RWPE1 (cell line): ENCODE measurements around the gene OVOL2.
"Not testable (repeated sequence)": the region's sequence is repeated elsewhere in the genome, so short reads cannot be mapped to it uniquely, and the experiment has no call there.

Experiments
- CTCF ChIA-PET: fragments of 350-600 bp; sonication (Branson Sonifier 250); formaldehyde crosslinking; extraction: SDS; loops from one replicate; lab custom pipeline; 2021; lab: Yijun Ruan, JAX
- POLR2A ChIA-PET: fragments of 400-600 bp; formaldehyde crosslinking; extraction: SDS; loops from one replicate; lab custom pipeline; 2020; ENCODE audit warnings: antibody characterized with exemption; ENCODE audit not compliant: low non-redundant PET; lab: Yijun Ruan, JAX
- DNase-seq: peaks from one replicate; pipeline ENCODE4 v3.0.0; 2012; ENCODE audit warnings: low spot score
- H3K27ac ChIP-seq: fragments of 450-650 bp; 2 replicates; pipeline ENCODE4 v1.5.1; 2017
- CTCF ChIP-seq: fragments of 450-650 bp; conservative IDR thresholded peaks from 2 replicates; pipeline ENCODE4 v1.5.1; 2017; ENCODE audit warnings: low read depth, mild to moderate bottlenecking

The OVOL2 gene

DNA sequence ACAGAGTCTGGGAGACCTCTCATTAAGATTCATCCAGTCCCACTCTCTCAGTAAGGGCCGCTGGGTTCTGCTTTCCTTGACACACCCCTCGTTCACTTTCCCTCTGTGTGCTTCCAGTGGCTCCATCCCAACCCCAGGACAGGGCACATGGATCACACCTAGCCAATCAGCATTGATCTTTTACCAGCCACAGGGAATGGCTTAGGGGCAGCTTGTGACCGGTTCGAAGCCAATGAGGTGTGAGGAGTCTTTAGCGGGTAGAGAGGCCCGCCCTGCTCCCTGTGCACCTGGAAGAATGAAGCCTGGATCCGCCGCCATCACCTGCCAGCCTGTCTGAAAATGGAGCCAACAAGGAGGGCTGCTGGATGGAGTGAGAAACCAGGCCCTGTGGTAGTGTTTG is 35.2 kb upstream of the OVOL2 start:
- POLR2A ChIA-PET = no interaction called here
- no peak for DNase-seq
- no peak overlapping the region for H3K27ac ChIP-seq
- TF ChIP-seq CTCF = no peak
- CTCF ChIA-PET = no interaction called here

GRCh38 chr20:18091623-18092022 is 33.9 kb upstream of the OVOL2 start:
- DNase-seq = no peak
- ChIA-PET POLR2A (no interaction called here), CTCF (interaction anchor here (0.7 to 1.4 kb wide), 2 partner anchors 17 to 19 kb away, joined by 3 to 5 read pairs; no protein-coding TSS in a partner anchor)
- no peak for TF ChIP-seq CTCF
- no peak overlapping the region for H3K27ac ChIP-seq

DNA sequence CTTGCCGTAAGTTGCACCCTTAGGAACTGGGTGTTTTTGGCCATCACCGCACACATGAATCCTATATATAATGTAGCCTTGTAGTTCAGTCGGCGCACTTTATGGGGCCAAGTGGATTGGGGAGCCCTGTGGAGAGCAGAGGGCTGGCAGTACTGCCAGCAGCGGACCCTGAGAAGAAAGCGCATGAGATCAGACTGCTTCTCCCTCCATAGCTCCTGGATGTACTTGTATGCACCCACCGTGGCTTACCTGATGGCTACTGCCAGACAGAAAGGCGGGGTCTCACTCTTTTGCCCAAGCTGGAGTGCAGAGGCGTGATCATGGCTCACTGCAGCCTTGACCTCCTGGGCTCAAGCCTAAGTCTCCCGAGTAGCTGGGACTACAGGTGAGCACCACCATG is 32.8 kb upstream of the OVOL2 start:
- DNase-seq = no peak
- CTCF ChIA-PET = no interaction called here
- no peak overlapping the region for H3K27ac ChIP-seq
- POLR2A ChIA-PET = no interaction called here
- no peak for TF ChIP-seq CTCF

GRCh38 chr20:18090044-18090443 is 32.3 kb upstream of the OVOL2 start:
- CTCF ChIA-PET = interaction anchor here (0.6 kb wide), 1 partner anchor 186 kb away, joined by 3 read pairs; no protein-coding TSS in a partner anchor
- no peak overlapping the region for H3K27ac ChIP-seq
- POLR2A ChIA-PET = no interaction called here
- no peak for TF ChIP-seq CTCF
- no peak for DNase-seq

- CTCF ChIA-PET, POLR2A ChIA-PET, H3K27ac ChIP-seq, DNase-seq: not testable (repeated sequence)
Measured at GRCh38 chr20:18088841-18089240, 31.1 kb upstream of the OVOL2 start.

GRCh38 chr20:18088298-18088697 is 30.6 kb upstream of the OVOL2 start:
- DNase-seq, H3K27ac ChIP-seq, POLR2A ChIA-PET: not testable (repeated sequence)
- CTCF ChIA-PET = interaction anchor here (0.6 kb wide), 1 partner anchor 55 kb away, joined by 3 read pairs; no protein-coding TSS in a partner anchor

- DNase-seq = no peak
- POLR2A ChIA-PET = no interaction called here
- CTCF ChIA-PET = no interaction called here
- no peak for TF ChIP-seq CTCF
- no peak overlapping the region for H3K27ac ChIP-seq
Measured at GRCh38 chr20:18087054-18087453, 29.3 kb upstream of the OVOL2 start.

- DNase-seq, H3K27ac ChIP-seq, POLR2A ChIA-PET, CTCF ChIA-PET: not testable (repeated sequence)
Measured at GRCh38 chr20:18080836-18081235, 23.1 kb upstream of the OVOL2 start.
